ENCODE data around the gene TTC13. TPM values are rescaled to one million over a fixed set of nuclear protein-coding genes. Genes with fewer than 3 reads are reported as not detected.

TTC13 gene
- total RNA-seq, 4 donors from 2014 or later = 8.4 to 27.0 (median 11.5) TPM

GRCh38 chr1:230894032-230894431, 84.6 kb downstream of the TTC13 start:
- intact Hi-C loops (cut with DNase I) = no loop called here
- TF ChIP-seq EP300 (IDR thresholded peaks at IDR 0.05) (no peak), CTCF (IDR thresholded peaks at IDR 0.05) (no peak), POLR2A (IDR thresholded peaks at IDR 0.05; ENCODE audit: low read depth) (no peak), POLR2AphosphoS5 (IDR thresholded peaks at IDR 0.05) (no peak)
- 92% methylated on average over 6 of the region's 6 CpGs for WGBS
- Histone ChIP-seq H3K9me3 (no peaks in the 10 kb centered on the region), H3K27ac (replicated peaks in 1 of 4) (no peak overlapping the region), H3K4me3 (no peak overlapping the region), H3K27me3 (peaks cover 0 to 8% (median 0%) of the 10 kb centered on the region in 4 donors), H3K36me3 (no peaks in the 10 kb centered on the region), H3K4me1 (peaks cover 0 to 7% (median 3%) of the 10 kb centered on the region in 4 donors)
- no peak for DNase-seq (ENCODE audit: extremely low spot score)

GRCh38 chr1:230892018-230892491, 86.6 kb downstream of the TTC13 start:
- Histone ChIP-seq H3K4me1 (peaks cover 0 to 7% (median 3%) of the 10 kb centered on the region in 4 donors), H3K4me3 (no peak overlapping the region), H3K9me3 (no peaks in the 10 kb centered on the region), H3K36me3 (no peaks in the 10 kb centered on the region), H3K27me3 (peaks cover 0 to 8% (median 0%) of the 10 kb centered on the region in 4 donors), H3K27ac (replicated peaks in 1 of 4) (no peak overlapping the region)
- DNase-seq (ENCODE audit: extremely low spot score) = no peak
- intact Hi-C loops (cut with DNase I) = no loop called here
- 83% methylated on average over 6 of the region's 6 CpGs for WGBS
- TF ChIP-seq CTCF (IDR thresholded peaks at IDR 0.05) (no peak), POLR2AphosphoS5 (IDR thresholded peaks at IDR 0.05) (no peak), EP300 (IDR thresholded peaks at IDR 0.05) (no peak), POLR2A (IDR thresholded peaks at IDR 0.05; ENCODE audit: low read depth) (no peak)

- Histone ChIP-seq H3K4me1 (peaks cover 0 to 2% (median 0%) of the 10 kb centered on the region in 4 donors), H3K4me3 (no peak overlapping the region), H3K27ac (replicated peaks in 1 of 4) (no peak overlapping the region), H3K36me3 (no peaks in the 10 kb centered on the region), H3K27me3 (peaks cover 0 to 8% (median 0%) of the 10 kb centered on the region in 4 donors), H3K9me3 (no peaks in the 10 kb centered on the region)
- WGBS = 42% methylated on average over 2 of the region's 2 CpGs
- TF ChIP-seq POLR2AphosphoS5 (IDR thresholded peaks at IDR 0.05) = no peak
- no peak for TF ChIP-seq POLR2A (IDR thresholded peaks at IDR 0.05; ENCODE audit: low read depth)
- no peak for TF ChIP-seq EP300 (IDR thresholded peaks at IDR 0.05)
- no peak for TF ChIP-seq CTCF (IDR thresholded peaks at IDR 0.05)
- no peak for DNase-seq (ENCODE audit: extremely low spot score)
- intact Hi-C loops (cut with DNase I) = no loop called here
These were observed 87.2 kb downstream of the TTC13 start for GRCh38 chr1:230891413-230891812.

- peaks cover 0 to 6% (median 3%) of the 10 kb centered on the region in 4 donors for H3K4me1 ChIP-seq
- no peak overlapping the region for H3K4me3 ChIP-seq
- H3K27me3 ChIP-seq = peaks cover 0 to 6% (median 0%) of the 10 kb centered on the region in 4 donors
- no peak overlapping the region for H3K27ac ChIP-seq (replicated peaks in 1 of 4)
- H3K9me3 ChIP-seq = peaks cover 0 to 14% (median 10%) of the 10 kb centered on the region in 4 donors
- no peak for DNase-seq (ENCODE audit: extremely low spot score)
- 95% methylated on average over 2 of the region's 2 CpGs for WGBS
- intact Hi-C loops (cut with DNase I) = no loop called here
- TF ChIP-seq POLR2AphosphoS5 (IDR thresholded peaks at IDR 0.05) (no peak), POLR2A (IDR thresholded peaks at IDR 0.05; ENCODE audit: low read depth) (no peak), EP300 (IDR thresholded peaks at IDR 0.05) (no peak)
- no peaks in the 10 kb centered on the region for H3K36me3 ChIP-seq
These were observed 94.0 kb downstream of the TTC13 start for GRCh38 chr1:230884646-230885045.

GRCh38 chr1:230883967-230884366, 94.7 kb downstream of the TTC13 start:
- intact Hi-C loops (cut with DNase I) = no loop called here
- H3K4me3 ChIP-seq = no peak overlapping the region
- H3K27ac ChIP-seq (replicated peaks in 1 of 4) = no peak overlapping the region
- peaks cover 0 to 14% (median 10%) of the 10 kb centered on the region in 4 donors for H3K9me3 ChIP-seq
- peaks cover 0 to 6% (median 0%) of the 10 kb centered on the region in 4 donors for H3K27me3 ChIP-seq
- no peaks in the 10 kb centered on the region for H3K36me3 ChIP-seq
- H3K4me1 ChIP-seq = peaks cover 0 to 13% (median 8%) of the 10 kb centered on the region in 4 donors
- DNase-seq (ENCODE audit: extremely low spot score) = no peak
- 52% methylated on average over 4 of the region's 4 CpGs for WGBS
- TF ChIP-seq POLR2AphosphoS5 (IDR thresholded peaks at IDR 0.05) = no peak
- TF ChIP-seq EP300 (IDR thresholded peaks at IDR 0.05) = no peak
- TF ChIP-seq POLR2A (IDR thresholded peaks at IDR 0.05; ENCODE audit: low read depth) = no peak
- no peak for TF ChIP-seq CTCF (IDR thresholded peaks at IDR 0.05)
